HG03196 (cell line): ENCODE measurements around the gene SF3A2.
"Not testable (repeated sequence)": the region's sequence is repeated elsewhere in the genome, so short reads cannot be mapped to it uniquely, and the experiment has no call there.

Experiments
- ATAC-seq: cut with Tn5 transposase; IDR thresholded peaks from one replicate; pipeline ENCODE4 v1.9.1; 2021; ENCODE audit not compliant: unreplicated experiment

The SF3A2 gene, protein sequence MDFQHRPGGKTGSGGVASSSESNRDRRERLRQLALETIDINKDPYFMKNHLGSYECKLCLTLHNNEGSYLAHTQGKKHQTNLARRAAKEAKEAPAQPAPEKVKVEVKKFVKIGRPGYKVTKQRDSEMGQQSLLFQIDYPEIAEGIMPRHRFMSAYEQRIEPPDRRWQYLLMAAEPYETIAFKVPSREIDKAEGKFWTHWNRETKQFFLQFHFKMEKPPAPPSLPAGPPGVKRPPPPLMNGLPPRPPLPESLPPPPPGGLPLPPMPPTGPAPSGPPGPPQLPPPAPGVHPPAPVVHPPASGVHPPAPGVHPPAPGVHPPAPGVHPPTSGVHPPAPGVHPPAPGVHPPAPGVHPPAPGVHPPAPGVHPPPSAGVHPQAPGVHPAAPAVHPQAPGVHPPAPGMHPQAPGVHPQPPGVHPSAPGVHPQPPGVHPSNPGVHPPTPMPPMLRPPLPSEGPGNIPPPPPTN

GRCh38 chr19:2236314-2237050 lies at the start of gene SF3A2, which contains the start of gene PLEKHJ1:
Gene SF3A2 (plus strand): TSS chr19:2236824. CDS start chr19:2243419, 6,595 bp downstream.
Gene PLEKHJ1 (minus strand): TSS chr19:2236329. CDS start chr19:2236248, 81 bp downstream.
- ATAC-seq = peak; percentile 71

GRCh38 chr19:2187159-2187558 lies 49.5 kb upstream of the SF3A2 start:
- no peak for ATAC-seq

DNA sequence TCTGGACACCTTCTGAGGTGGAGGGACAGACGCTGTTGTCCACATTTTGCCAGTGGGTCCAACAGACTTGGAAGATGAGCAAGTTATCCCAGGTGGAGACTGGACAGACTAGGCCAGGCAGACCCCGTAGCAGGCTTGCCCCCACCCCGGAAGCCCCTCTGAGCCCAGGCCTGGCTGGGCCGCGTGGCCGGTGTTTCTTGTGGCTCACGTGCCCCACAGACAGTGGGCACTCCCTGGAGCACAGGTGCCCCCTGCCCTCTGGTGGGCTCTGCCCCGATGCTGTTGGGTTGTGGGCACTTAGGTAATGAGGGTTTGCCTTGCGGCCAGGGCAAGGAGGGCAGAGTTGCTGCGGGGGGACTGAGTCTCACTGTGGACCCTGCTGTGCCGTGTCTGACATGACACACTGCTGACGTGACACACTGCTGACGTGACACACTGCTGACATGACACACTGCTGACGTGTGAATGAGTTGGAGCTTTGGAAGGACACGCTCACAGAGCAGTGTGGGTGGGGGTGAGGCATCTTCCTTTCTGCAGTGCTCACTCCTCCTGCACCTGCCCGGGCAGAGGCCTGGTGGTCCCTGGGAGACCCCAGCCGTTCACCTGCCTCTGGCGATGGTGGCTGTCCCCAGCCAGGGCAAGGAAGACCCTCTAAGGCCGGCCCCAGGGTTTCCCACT lies 47.8 kb upstream of the SF3A2 start:
- ATAC-seq = no peak

- no peak for ATAC-seq
These were observed 46.7 kb upstream of the SF3A2 start for GRCh38 chr19:2189880-2190279.

DNA sequence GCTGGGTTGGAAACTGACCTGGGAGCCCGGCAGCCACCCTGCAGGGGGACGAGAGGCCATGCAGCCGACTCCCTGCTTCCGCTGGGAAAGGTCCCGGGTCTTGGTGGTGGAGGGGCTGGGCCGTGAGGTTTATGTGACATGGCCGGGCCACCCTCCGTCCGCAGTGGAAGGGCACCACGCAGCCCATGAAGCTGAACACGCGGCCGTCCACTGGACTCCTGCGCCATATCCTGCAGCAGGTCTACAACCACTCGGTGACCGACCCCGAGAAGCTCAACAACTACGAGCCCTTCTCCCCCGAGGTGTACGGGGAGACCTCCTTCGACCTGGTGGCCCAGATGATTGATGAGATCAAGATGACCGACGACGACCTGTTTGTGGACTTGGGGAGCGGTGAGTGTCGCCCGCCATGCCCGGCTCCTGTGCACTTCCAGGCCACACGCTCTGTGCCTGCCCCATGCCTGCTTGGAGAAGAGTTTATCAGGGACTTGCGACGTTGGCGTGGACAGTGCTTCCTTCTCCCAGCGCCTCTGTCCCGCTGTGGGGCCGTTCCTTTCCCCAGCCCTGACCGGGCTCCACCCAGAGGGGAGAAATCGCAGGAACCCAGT lies 45.7 kb upstream of the SF3A2 start:
- no peak for ATAC-seq

- no peak for ATAC-seq
These were observed 44.9 kb upstream of the SF3A2 start for GRCh38 chr19:2191456-2192310.

DNA sequence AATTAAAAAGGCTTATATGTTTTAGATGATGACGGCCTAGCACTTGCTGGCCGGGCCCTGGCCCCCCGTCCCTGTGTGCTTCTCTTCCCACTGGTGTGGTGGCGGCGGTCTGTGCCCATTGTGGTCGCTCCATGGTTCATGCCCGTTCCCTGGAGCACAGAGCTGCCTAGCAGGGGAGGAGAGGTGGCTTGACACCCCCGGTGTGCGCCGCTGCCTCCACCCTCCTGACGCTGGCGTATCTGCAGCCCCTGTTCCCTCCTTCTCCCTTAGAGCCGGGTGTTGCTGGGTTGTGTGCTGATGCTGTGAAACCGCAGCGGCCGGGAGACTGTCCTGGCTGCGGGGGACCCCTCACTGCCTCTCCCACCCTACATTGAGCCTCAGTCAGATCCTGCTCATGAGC lies 43.8 kb upstream of the SF3A2 start:
- no peak for ATAC-seq

GRCh38 chr19:2193807-2194206 lies 42.8 kb upstream of the SF3A2 start:
- ATAC-seq = no peak

DNA sequence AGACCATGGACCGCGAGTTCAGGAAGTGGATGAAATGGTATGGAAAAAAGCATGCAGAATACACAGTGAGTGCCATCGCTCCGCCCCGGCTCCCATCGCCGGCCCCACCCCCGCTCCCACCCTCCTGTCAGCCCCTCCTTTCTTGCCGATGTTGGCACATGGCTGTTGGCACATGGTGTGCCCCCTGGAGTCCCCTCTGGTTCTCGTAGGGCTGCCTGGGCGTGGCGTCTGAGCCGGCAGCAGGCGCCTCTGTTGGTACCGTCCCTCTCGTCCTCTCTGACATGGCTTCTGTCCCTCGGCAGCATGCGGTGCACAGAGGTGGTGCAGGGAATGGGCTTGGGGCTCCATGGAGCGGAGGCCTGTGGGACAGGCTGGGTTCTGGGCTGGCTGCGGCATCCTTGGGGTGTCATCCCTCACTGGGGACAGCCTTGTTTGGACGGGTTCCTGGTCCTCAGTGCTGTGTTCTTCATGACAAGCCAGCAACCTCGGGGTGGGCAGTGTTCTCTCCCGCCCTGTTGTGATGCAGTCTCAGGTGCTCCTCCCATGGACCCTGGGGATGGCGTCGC lies 42.0 kb upstream of the SF3A2 start:
- no peak for ATAC-seq

DNA sequence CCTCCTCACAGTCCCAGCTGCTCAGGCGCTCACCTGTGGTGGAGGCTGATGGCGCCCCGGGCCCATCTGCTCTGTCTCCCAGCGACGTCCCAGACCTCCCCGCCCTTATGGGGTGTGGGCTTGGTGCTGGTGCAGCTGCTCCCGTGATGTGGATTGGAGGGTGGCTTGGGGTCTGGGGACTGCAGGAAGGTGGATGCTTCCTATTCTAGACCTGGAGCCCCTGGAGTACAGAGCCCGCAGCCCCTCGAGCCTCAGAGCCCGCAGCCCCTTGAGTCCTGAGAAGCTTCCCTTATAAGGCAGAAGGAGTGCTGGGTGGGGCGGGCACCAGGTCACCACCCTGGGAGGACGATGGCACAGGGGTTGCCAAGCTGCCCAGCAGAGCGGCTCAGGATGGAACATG lies 41.3 kb upstream of the SF3A2 start:
- no peak for ATAC-seq

DNA sequence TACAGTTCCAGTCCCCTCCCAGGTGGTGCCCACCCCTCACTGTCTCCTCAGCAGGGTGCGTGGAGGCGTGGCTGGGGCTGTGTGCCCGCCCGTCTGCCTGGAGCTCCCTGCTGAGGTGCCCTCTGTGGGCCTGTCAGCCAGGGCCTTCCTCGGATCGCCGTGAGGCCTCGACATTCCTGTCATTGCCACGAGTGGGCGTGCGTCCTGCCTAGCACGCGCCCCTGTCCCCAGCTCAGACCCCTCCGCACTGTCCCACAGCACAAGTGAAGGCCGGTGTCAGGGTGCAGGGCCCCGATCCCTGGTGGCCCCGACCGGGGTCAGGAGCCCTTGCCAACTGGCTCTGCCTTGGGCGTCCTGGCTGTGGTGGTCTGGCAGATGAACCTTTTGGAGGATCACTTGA lies 40.7 kb upstream of the SF3A2 start:
- no peak for ATAC-seq

- ATAC-seq = no peak
These were observed 39.4 kb upstream of the SF3A2 start for GRCh38 chr19:2197270-2197669.

DNA sequence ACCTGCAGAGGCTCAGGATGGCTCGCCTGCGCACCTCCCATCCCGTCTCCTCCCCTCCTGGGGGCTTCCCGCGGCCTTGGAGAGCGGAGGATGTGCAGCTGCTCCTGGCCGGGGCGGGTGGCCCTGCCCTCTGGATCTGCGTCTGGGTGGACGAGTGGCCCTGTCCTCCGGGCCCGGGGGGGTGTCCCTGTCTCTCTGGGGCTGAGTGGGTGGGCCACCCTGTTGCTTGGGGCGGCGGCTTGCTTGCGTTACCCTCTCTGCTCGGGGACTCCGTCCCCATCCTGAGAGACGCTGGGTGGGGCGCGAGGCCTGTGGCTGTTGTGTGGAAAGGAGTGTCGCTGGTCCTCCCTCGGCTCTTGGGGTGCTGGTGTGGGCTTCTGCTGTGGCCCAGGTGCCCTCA lies 38.3 kb upstream of the SF3A2 start:
- no peak for ATAC-seq

DNA sequence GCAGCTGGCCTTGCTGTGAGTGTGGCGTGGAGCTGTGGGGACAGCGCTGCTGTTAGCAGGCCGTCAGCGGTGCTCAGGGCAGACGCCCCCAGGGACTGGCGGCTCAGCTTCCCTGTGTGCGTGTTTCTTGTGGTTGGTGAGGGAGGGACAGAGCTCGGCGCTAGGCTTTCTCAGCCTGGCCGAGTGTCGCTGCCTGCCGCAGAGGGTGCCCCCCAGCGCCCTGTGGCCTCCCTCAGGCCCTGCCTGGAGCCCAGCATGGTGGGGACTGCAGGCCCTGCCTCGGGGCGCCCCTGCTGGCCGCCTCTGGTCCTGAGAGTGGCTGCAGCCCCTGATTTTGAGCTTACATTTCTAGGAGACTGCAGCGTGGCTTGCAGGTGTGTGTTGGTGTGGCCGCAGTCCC lies 37.4 kb upstream of the SF3A2 start:
- no peak for ATAC-seq

GRCh38 chr19:2199861-2200623 lies 36.6 kb upstream of the SF3A2 start:
- no peak for ATAC-seq

- not testable (repeated sequence) for ATAC-seq
These were observed 35.9 kb upstream of the SF3A2 start for GRCh38 chr19:2200624-2201294.

- no peak for ATAC-seq
These were observed 35.0 kb upstream of the SF3A2 start for GRCh38 chr19:2201473-2202148.

GRCh38 chr19:2202366-2202765 lies 34.3 kb upstream of the SF3A2 start:
- no peak for ATAC-seq
